Rectal smooth muscle tissue (tissue), 1 donor: ENCODE data around the gene SETD1A.
A peak's percentile ranks its signal among the peaks of the same experiment; 100 is the strongest.

Experiments used
- H3K27ac ChIP-seq: one replicate; pipeline ENCODE4 v1.7.0; 2013; ENCODE audit warnings: low read depth, low read length, inconsistent platforms
- H3K27me3 ChIP-seq: one replicate; pipeline ENCODE4 v1.7.0; 2013; ENCODE audit warnings: low read length; ENCODE audit not compliant: control insufficient read depth, insufficient read depth
- H3K36me3 ChIP-seq: one replicate; pipeline ENCODE4 v1.7.0; 2013; ENCODE audit warnings: low read length; ENCODE audit not compliant: control insufficient read depth, insufficient read depth
- H3K4me1 ChIP-seq: one replicate; pipeline ENCODE4 v1.7.0; 2013; ENCODE audit warnings: low read length; ENCODE audit not compliant: control insufficient read depth, insufficient read depth
- H3K4me3 ChIP-seq: one replicate; pipeline ENCODE4 v1.7.0; 2013; ENCODE audit warnings: low read length
- H3K9ac ChIP-seq: one replicate; pipeline ENCODE4 v1.7.0; 2013; ENCODE audit warnings: low read length

Gene SETD1A

DNA sequence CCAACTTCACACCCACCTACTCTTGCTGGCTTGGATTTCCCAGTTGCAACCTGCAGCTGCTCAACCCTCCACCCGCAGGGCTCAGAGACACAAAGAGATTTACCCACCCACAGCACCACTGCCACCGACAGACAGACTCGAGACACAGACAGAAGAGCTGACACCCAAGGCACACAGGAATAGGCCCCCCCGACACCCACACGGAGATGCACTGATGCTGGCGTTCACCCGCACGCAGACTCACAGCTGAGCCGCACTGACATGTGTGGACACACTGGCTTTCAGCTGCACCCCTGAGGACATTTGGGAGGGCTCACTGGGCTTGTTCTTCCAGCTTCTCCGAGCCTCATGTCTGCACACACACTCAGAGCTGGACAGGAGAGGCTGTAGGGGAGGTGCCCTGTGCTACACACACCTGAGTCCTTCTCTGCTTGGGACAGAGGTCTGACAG is 44.7 kb downstream of the SETD1A start:
- H3K36me3 ChIP-seq: no peaks in the 10 kb centered on the region
- H3K4me3 ChIP-seq: no peak overlapping the region
- peaks cover under 1% of the 10 kb centered on the region for H3K27me3 ChIP-seq
- H3K27ac ChIP-seq: no peak overlapping the region
- H3K9ac ChIP-seq: no peak overlapping the region
- no peaks in the 10 kb centered on the region for H3K4me1 ChIP-seq

GRCh38 chr16:31002862-31003341 is 45.3 kb downstream of the SETD1A start:
- no peak overlapping the region for H3K9ac ChIP-seq
- no peak overlapping the region for H3K4me3 ChIP-seq
- H3K4me1 ChIP-seq: no peaks in the 10 kb centered on the region

GRCh38 chr16:31003744-31004143 is 46.2 kb downstream of the SETD1A start:
- Histone ChIP-seq H3K9ac (no peak overlapping the region), H3K36me3 (no peaks in the 10 kb centered on the region), H3K27ac (no peak overlapping the region)

More at GRCh38 chr16:31002862-31003341, 45.3 kb downstream of the SETD1A start:
- H3K27ac ChIP-seq: peak overlapping the region; percentile 31
- peaks cover 7% of the 10 kb centered on the region for H3K27me3 ChIP-seq
- H3K36me3 ChIP-seq: no peaks in the 10 kb centered on the region

GRCh38 chr16:31004658-31005057 is 47.1 kb downstream of the SETD1A start:
- no peak overlapping the region for H3K27ac ChIP-seq
- H3K27me3 ChIP-seq: peaks cover 9% of the 10 kb centered on the region

More at GRCh38 chr16:31003744-31004143, 46.2 kb downstream of the SETD1A start:
- H3K4me3 ChIP-seq: no peak overlapping the region
- no peaks in the 10 kb centered on the region for H3K4me1 ChIP-seq
- peaks cover 7% of the 10 kb centered on the region for H3K27me3 ChIP-seq

GRCh38 chr16:31005350-31006085 is 48.0 kb downstream of the SETD1A start:
- peaks cover 12% of the 10 kb centered on the region for H3K27me3 ChIP-seq

More at GRCh38 chr16:31004658-31005057, 47.1 kb downstream of the SETD1A start:
- Histone ChIP-seq H3K4me3 (no peak overlapping the region), H3K4me1 (no peaks in the 10 kb centered on the region), H3K36me3 (no peaks in the 10 kb centered on the region), H3K9ac (no peak overlapping the region)

DNA sequence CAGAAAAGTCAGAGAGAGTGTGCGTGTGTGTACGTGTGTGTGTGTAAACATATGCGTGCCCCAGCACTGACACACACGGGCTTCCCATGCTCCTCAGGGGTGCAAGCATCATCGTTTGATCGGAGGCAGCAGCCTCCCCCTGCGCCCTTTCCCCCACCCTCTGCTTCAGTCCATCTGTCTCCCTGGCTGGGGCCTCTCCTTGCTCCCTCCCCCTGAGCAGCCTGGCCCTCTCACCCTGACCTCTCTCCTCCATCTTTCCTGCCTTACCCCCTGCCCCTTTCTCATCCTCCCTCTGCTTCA is 48.5 kb downstream of the SETD1A start:
- no peak overlapping the region for H3K4me3 ChIP-seq
- peaks cover 14% of the 10 kb centered on the region for H3K27me3 ChIP-seq
- no peak overlapping the region for H3K27ac ChIP-seq
- no peaks in the 10 kb centered on the region for H3K4me1 ChIP-seq
- no peak overlapping the region for H3K9ac ChIP-seq
- H3K36me3 ChIP-seq: no peaks in the 10 kb centered on the region

More at GRCh38 chr16:31005350-31006085, 48.0 kb downstream of the SETD1A start:
- Histone ChIP-seq H3K4me1 (no peaks in the 10 kb centered on the region), H3K27ac (no peak overlapping the region), H3K9ac (no peak overlapping the region), H3K36me3 (no peaks in the 10 kb centered on the region), H3K4me3 (no peak overlapping the region)

- peaks cover 19% of the 10 kb centered on the region for H3K27me3 ChIP-seq
- H3K4me1 ChIP-seq: no peaks in the 10 kb centered on the region
- H3K4me3 ChIP-seq: no peak overlapping the region
- H3K27ac ChIP-seq: no peak overlapping the region
- H3K9ac ChIP-seq: no peak overlapping the region
- no peaks in the 10 kb centered on the region for H3K36me3 ChIP-seq
Observed at GRCh38 chr16:31006589-31006988, 49.0 kb downstream of the SETD1A start.

GRCh38 chr16:31007684-31008083 is 50.1 kb downstream of the SETD1A start:
- H3K27me3 ChIP-seq: peaks cover 27% of the 10 kb centered on the region
- H3K4me1 ChIP-seq: no peaks in the 10 kb centered on the region
- no peak overlapping the region for H3K9ac ChIP-seq
- no peak overlapping the region for H3K27ac ChIP-seq
- H3K4me3 ChIP-seq: no peak overlapping the region
- no peaks in the 10 kb centered on the region for H3K36me3 ChIP-seq

DNA sequence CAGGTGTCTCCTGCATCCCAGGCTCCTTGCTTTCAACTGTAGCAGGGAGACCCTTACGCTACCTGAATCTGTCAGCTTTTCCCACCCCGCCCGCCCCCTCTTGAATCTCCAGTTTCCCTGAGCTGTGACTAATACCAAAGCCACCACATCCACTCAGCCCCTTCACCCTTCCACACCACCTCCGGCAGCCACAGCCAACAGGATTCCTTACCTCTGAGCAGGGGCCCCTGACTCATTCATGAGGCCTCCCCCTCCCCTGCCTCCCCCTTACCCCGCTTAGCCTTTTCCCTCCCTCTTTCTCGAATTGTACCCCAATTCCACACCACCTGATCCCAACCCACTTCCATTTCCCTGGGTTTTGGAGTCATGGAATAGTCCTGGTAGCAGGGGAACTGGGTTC is 50.6 kb downstream of the SETD1A start:
- Histone ChIP-seq H3K4me3 (no peak overlapping the region), H3K27me3 (peaks cover 27% of the 10 kb centered on the region), H3K9ac (no peak overlapping the region), H3K4me1 (no peaks in the 10 kb centered on the region), H3K27ac (no peak overlapping the region), H3K36me3 (no peaks in the 10 kb centered on the region)

- H3K27me3 ChIP-seq: peaks cover 27% of the 10 kb centered on the region
- H3K36me3 ChIP-seq: no peaks in the 10 kb centered on the region
- H3K9ac ChIP-seq: no peak overlapping the region
- no peak overlapping the region for H3K27ac ChIP-seq
- no peak overlapping the region for H3K4me3 ChIP-seq
- H3K4me1 ChIP-seq: no peaks in the 10 kb centered on the region
Observed at GRCh38 chr16:31008551-31008950, 51.0 kb downstream of the SETD1A start.

GRCh38 chr16:31009120-31009519 is 51.6 kb downstream of the SETD1A start:
- H3K4me3 ChIP-seq: no peak overlapping the region
- no peak overlapping the region for H3K9ac ChIP-seq
- no peaks in the 10 kb centered on the region for H3K4me1 ChIP-seq
- H3K27me3 ChIP-seq: peaks cover 27% of the 10 kb centered on the region
- no peak overlapping the region for H3K27ac ChIP-seq
- H3K36me3 ChIP-seq: no peaks in the 10 kb centered on the region

- H3K9ac ChIP-seq: no peak overlapping the region
- no peaks in the 10 kb centered on the region for H3K36me3 ChIP-seq
- H3K27ac ChIP-seq: no peak overlapping the region
- H3K27me3 ChIP-seq: peaks cover 30% of the 10 kb centered on the region
- no peaks in the 10 kb centered on the region for H3K4me1 ChIP-seq
- H3K4me3 ChIP-seq: no peak overlapping the region
Observed at GRCh38 chr16:31009894-31010584, 52.5 kb downstream of the SETD1A start.
